ENCODE measurements around the gene CREBBP.

Gene CREBBP

DNA sequence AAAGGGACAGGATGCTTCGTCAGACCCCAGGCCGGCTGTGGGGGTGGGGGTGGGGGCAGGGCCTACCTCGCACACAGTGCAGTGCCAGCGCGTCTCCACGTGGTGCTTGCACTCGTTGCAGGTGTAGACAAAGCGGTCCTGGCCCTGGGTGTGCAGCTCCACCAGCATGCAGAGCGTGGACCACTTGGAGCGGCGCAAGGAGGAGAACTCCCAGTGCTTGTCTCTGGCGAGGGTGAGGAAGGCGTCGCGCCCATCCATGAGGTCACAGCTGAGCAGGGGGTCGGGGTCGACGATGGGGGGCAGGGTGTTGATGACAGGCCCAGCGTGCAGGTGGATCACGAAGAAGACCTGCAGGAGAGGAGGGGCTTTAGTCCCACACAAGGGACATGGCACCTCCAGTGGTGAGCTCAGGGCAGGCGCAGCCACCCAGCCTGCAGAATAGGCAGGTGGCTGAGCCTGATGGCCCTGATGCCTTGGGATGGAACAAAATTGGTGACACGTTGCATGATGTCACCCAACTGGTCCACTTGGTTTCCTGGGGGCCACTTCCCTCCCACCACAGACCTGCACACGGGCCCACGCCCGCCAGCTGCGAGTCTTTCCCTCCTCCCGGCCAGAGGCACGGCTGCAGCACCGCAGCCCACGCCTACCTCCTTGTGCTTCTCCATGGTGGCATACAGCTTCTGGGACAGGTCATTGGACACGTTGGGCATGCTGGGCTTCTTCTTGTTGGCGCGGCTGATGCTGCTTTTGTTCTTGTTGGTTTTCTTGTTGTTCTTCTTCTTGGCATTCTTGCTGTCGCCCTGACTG, 149.2 kb downstream of the CREBBP start:
- H3K36me3 ChIP-seq (ENCODE audit: control insufficient read depth, insufficient read depth, low read length): peaks cover 73% of the 10 kb centered on the region
- H3K4me1 ChIP-seq (ENCODE audit: control insufficient read depth, insufficient read depth, low read length, poor library complexity, severe bottlenecking): no peaks in the 10 kb centered on the region
- H3K9me3 ChIP-seq (ENCODE audit: control insufficient read depth, low read length): no peaks in the 10 kb centered on the region
- no peak for DNase-seq
- H3K4me3 ChIP-seq (ENCODE audit: insufficient read depth, low read depth, low read length, poor library complexity, severe bottlenecking): no peak overlapping the region
- no peaks in the 10 kb centered on the region for H3K27me3 ChIP-seq (replicated peaks; ENCODE audit: control insufficient read depth, insufficient read depth, low read length, poor library complexity, severe bottlenecking)
- H3K27ac ChIP-seq (ENCODE audit: insufficient read depth, low read length, poor library complexity, severe bottlenecking): no peak overlapping the region

DNA sequence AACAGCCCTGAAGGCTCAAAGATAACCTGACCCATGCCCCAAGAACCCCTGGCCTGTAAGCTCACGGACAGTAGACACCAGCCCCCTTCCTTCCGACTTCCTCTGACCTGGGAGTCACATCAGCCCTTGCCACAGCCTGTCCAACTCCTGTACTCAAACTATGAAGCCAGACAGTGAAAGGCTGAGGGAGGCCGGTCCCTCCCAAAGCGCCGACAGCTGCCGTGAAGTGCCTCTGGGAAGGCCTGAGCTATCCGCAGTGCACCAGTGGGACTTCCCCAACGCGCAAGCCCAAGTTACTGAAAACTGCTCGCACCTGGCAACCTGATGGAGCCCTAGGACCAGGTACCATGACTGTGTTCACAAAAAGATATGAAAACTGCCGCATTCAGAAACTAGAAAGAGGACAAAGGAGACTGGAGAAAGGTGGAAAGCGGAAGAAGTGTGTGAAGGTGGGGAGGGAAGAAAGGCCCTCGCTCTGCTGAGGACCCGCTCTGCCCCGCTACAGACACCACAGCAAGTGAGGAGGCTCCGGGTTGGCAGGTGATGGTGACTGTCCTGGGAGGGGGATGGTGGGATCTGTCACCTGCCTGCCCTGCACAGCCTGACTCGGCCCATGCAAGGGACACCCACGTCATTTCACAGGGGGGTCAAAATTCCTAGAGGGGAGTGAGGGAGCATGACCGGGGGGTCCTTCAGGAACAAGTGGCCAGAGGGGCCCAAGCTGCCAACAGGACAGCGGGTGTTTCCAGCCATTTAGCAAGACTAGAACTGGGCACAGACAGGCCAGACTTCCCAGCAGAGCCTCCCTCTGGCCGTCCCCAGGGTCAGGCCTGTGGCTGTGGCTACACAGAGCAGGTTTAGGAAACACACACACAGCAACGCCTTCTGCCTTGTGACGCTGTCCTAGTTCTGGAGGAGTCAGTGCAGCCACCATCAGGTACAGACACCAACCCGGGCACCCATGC, 150.1 kb downstream of the CREBBP start:
- no peaks in the 10 kb centered on the region for H3K9me3 ChIP-seq (ENCODE audit: control insufficient read depth, low read length)
- H3K27ac ChIP-seq (ENCODE audit: insufficient read depth, low read length, poor library complexity, severe bottlenecking): no peak overlapping the region
- no peaks in the 10 kb centered on the region for H3K4me1 ChIP-seq (ENCODE audit: control insufficient read depth, insufficient read depth, low read length, poor library complexity, severe bottlenecking)
- H3K27me3 ChIP-seq (replicated peaks; ENCODE audit: control insufficient read depth, insufficient read depth, low read length, poor library complexity, severe bottlenecking): no peaks in the 10 kb centered on the region
- no peak for DNase-seq
- no peak overlapping the region for H3K4me3 ChIP-seq (ENCODE audit: insufficient read depth, low read depth, low read length, poor library complexity, severe bottlenecking)
- peaks cover 66% of the 10 kb centered on the region for H3K36me3 ChIP-seq (ENCODE audit: control insufficient read depth, insufficient read depth, low read length)

DNA sequence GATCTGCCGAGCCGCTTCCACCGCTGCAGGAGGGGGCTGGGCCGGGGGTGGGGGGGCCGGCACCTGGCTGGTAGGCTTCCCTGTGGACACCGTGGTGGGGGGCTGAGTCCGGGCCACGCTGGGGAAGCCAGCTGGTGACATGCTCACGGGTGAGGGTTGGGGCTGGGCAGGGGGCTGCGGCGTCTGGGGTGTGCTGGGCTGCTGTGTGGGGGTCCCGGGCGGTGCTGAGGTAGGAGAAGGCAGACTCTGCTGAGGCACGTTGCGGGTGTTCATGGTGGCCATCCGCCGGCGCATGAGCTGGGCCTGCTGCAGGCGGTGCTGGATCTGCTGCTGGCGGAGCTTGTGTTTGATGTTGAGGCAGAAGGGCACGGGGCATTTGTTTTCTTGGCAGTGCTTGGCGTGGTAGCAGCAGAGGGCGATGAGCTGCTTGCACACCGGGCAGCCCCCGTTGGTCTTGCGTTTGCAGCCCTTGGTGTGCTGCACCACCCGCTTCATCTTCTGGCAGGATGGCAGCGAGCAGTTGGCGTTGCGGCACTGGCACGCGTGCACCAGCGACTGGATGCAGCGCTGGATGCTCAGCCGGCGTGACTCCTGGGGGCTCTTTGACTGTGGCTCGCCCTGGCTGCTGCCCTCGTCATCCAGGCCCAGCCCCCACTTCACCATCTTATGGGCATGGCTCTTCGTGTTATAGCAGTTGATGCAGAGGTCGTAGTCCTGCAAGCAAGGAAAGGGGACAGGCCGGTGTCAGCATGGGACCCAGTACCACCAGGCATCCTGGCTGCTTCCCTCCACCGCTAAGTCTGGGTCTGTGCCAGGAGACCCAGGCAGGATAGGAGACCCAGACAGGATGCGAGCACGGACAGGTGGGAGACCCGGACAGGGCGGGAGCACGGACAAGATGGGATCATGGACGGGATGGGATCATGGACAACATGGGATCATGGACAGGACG, 151.1 kb downstream of the CREBBP start:
- DNase-seq: no peak
- no peaks in the 10 kb centered on the region for H3K27me3 ChIP-seq (replicated peaks; ENCODE audit: control insufficient read depth, insufficient read depth, low read length, poor library complexity, severe bottlenecking)
- H3K4me1 ChIP-seq (ENCODE audit: control insufficient read depth, insufficient read depth, low read length, poor library complexity, severe bottlenecking): no peaks in the 10 kb centered on the region
- no peak overlapping the region for H3K27ac ChIP-seq (ENCODE audit: insufficient read depth, low read length, poor library complexity, severe bottlenecking)
- H3K9me3 ChIP-seq (ENCODE audit: control insufficient read depth, low read length): no peaks in the 10 kb centered on the region
- H3K4me3 ChIP-seq (ENCODE audit: insufficient read depth, low read depth, low read length, poor library complexity, severe bottlenecking): no peak overlapping the region
- peaks cover 56% of the 10 kb centered on the region for H3K36me3 ChIP-seq (ENCODE audit: control insufficient read depth, insufficient read depth, low read length)

DNA sequence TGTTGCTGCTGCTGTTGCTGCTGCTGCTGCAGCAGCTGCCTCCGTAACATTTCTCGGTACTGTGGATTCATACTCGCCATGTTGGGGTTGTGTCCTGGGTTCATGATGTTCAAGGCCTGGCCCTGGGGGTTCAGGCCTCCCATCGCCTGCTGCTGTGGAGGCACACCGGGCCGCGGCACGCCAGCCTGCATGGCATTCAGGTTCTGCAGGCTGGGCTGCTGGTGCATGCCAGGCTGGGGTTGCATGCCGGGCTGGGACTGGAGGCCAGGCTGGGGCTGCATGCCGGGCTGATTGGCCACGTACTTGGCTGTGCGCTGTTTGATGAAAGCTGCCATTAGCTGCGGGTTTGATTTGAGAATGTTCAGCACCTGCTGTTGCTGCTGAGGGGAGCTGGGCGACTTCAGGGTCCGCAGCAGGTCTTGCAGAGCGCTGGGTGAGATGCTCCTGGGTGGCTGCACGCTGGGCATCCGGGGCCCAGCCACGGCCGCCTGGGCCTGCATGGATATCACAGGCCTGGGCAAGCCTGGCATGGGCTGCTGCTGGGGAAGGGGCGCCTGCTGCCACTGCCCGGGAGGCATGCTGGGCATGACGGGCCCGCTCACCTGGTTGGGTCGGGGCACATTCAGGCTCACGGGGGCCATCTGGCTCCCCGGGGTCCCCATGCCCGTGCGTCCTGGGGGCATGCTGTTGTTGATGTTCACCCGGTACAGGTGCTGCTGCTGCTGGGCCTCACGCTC, 151.9 kb downstream of the CREBBP start:
- no peak for DNase-seq
- Histone ChIP-seq H3K36me3 (ENCODE audit: control insufficient read depth, insufficient read depth, low read length) (peaks cover 50% of the 10 kb centered on the region), H3K27ac (ENCODE audit: insufficient read depth, low read length, poor library complexity, severe bottlenecking) (no peak overlapping the region), H3K27me3 (replicated peaks; ENCODE audit: control insufficient read depth, insufficient read depth, low read length, poor library complexity, severe bottlenecking) (no peaks in the 10 kb centered on the region), H3K4me3 (ENCODE audit: insufficient read depth, low read depth, low read length, poor library complexity, severe bottlenecking) (no peak overlapping the region), H3K4me1 (ENCODE audit: control insufficient read depth, insufficient read depth, low read length, poor library complexity, severe bottlenecking) (no peaks in the 10 kb centered on the region), H3K9me3 (ENCODE audit: control insufficient read depth, low read length) (no peaks in the 10 kb centered on the region)

DNA sequence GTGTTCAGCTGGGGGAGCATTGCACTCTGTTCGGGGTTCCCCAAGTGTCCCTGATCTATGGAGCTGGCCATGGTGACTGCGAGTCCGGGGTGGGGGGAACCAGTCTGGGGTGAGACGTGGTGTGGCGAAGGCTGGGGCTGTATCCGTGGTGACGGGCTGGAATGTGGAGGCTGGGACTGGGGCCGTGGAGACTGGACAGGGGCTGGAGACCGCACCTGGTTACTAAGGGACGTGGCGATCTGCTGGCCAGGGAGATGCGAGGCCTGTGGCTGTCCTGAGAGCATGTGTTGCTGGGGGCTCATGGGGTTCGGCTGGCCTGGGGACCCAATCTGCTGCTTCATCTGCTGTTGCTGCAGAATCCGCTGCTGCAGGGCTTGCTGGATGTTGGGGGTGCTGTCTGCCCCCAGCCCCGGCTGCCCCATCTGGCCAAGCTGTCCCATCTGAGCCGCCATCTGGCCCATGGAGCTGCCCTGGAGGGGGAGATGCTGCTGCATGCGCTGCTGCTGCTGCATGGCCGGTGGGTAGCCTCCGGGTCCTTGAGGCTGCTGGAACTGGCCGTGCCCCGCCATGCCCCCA, 152.6 kb downstream of the CREBBP start:
- H3K27ac ChIP-seq (ENCODE audit: insufficient read depth, low read length, poor library complexity, severe bottlenecking): no peak overlapping the region
- no peaks in the 10 kb centered on the region for H3K4me1 ChIP-seq (ENCODE audit: control insufficient read depth, insufficient read depth, low read length, poor library complexity, severe bottlenecking)
- H3K27me3 ChIP-seq (replicated peaks; ENCODE audit: control insufficient read depth, insufficient read depth, low read length, poor library complexity, severe bottlenecking): no peaks in the 10 kb centered on the region
- DNase-seq: no peak
- H3K36me3 ChIP-seq (ENCODE audit: control insufficient read depth, insufficient read depth, low read length): peaks cover 50% of the 10 kb centered on the region
- H3K9me3 ChIP-seq (ENCODE audit: control insufficient read depth, low read length): no peaks in the 10 kb centered on the region
- no peak overlapping the region for H3K4me3 ChIP-seq (ENCODE audit: insufficient read depth, low read depth, low read length, poor library complexity, severe bottlenecking)

DNA sequence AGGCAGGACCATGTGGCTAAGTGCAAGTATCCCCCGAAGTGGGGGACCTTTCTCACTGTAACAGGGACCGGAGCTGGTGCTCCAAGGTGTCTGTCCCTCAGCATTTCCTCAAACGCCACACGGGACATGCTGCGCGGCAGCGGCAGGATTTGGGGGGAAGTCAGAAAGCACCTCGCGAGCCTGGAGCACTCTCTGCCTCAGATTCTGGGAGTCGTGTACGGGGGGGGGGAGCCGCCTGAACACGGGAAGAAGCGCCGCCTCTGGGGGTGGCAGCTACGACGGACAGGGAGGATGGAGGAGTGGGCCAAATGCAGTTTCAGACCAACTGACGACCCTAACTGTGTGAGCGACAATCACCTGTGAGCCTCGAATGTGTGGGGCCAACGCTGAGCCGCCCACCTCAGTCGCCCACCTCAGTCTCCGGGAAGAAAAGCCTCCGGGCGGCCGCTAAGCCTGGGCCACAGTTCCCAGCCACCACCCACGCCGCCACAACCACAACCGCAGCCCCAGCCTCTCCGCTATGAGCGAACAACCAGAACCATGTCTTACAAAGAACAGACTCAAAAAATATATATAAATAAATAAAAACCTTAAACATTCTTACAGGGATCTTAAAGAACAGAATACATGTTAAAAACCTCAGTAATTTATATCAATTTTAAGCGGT, 154.4 kb downstream of the CREBBP start:
- DNase-seq: no peak
- no peak overlapping the region for H3K4me3 ChIP-seq (ENCODE audit: insufficient read depth, low read depth, low read length, poor library complexity, severe bottlenecking)
- H3K9me3 ChIP-seq (ENCODE audit: control insufficient read depth, low read length): no peaks in the 10 kb centered on the region
- peaks cover 35% of the 10 kb centered on the region for H3K36me3 ChIP-seq (ENCODE audit: control insufficient read depth, insufficient read depth, low read length)
- H3K4me1 ChIP-seq (ENCODE audit: control insufficient read depth, insufficient read depth, low read length, poor library complexity, severe bottlenecking): no peaks in the 10 kb centered on the region
- no peak overlapping the region for H3K27ac ChIP-seq (ENCODE audit: insufficient read depth, low read length, poor library complexity, severe bottlenecking)
- H3K27me3 ChIP-seq (replicated peaks; ENCODE audit: control insufficient read depth, insufficient read depth, low read length, poor library complexity, severe bottlenecking): no peaks in the 10 kb centered on the region

DNA sequence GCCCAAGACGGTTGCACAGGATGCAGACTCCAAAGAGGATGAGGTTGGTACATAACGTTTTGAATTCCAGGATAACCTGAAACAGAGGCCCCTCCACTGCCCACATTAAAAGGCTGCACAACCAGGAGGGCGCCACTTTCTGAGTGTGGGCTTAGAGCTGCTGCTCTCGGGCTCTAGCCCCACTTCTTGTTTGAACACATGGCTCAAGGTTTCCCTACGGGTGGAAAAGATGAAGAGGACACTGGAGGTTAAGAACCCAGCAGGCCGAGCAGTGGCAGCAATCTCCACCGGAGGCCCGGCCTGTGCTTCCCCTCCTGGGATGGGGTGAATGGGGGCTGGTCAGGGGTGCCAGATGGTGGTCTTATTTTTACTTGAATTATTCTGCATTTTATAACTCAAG, 155.2 kb downstream of the CREBBP start:
- Histone ChIP-seq H3K36me3 (ENCODE audit: control insufficient read depth, insufficient read depth, low read length) (peaks cover 26% of the 10 kb centered on the region), H3K4me3 (ENCODE audit: insufficient read depth, low read depth, low read length, poor library complexity, severe bottlenecking) (no peak overlapping the region), H3K9me3 (ENCODE audit: control insufficient read depth, low read length) (no peaks in the 10 kb centered on the region), H3K27me3 (replicated peaks; ENCODE audit: control insufficient read depth, insufficient read depth, low read length, poor library complexity, severe bottlenecking) (no peaks in the 10 kb centered on the region), H3K4me1 (ENCODE audit: control insufficient read depth, insufficient read depth, low read length, poor library complexity, severe bottlenecking) (no peaks in the 10 kb centered on the region), H3K27ac (ENCODE audit: insufficient read depth, low read length, poor library complexity, severe bottlenecking) (no peak overlapping the region)
- DNase-seq: no peak

DNA sequence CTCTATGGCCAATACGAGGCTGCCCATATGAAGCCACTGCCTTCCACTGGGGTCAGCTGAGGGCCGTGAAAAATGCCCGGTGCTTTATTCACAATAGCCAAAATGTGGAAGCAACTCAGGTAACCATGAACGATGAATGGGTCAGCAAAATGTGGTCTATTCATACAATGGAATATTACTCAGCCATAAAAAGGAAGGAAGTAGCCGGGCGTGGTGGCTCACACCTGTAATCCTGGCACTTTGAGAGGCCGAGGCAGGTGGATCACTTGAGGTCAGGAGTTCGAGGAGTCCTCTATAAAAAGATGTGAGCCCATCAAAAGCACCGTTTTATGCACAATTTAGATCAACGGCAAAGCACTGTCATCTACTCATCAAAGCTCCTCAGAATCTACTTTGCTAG, 158.0 kb downstream of the CREBBP start:
- H3K4me3 ChIP-seq (ENCODE audit: insufficient read depth, low read depth, low read length, poor library complexity, severe bottlenecking): no peak overlapping the region
- H3K27ac ChIP-seq (ENCODE audit: insufficient read depth, low read length, poor library complexity, severe bottlenecking): no peak overlapping the region
- H3K36me3 ChIP-seq (ENCODE audit: control insufficient read depth, insufficient read depth, low read length): peaks cover under 1% of the 10 kb centered on the region
- H3K9me3 ChIP-seq (ENCODE audit: control insufficient read depth, low read length): no peaks in the 10 kb centered on the region
- H3K27me3 ChIP-seq (replicated peaks; ENCODE audit: control insufficient read depth, insufficient read depth, low read length, poor library complexity, severe bottlenecking): no peaks in the 10 kb centered on the region
- H3K4me1 ChIP-seq (ENCODE audit: control insufficient read depth, insufficient read depth, low read length, poor library complexity, severe bottlenecking): peaks cover 5% of the 10 kb centered on the region
- DNase-seq: no peak
